GM21367 (cell line): ENCODE data around the gene TMEM125.

ENCODE experiments used
- ATAC-seq: cut with Tn5 transposase; IDR thresholded peaks from one replicate; pipeline ENCODE4 v1.9.1; 2021; ENCODE audit not compliant: unreplicated experiment

Gene TMEM125

DNA sequence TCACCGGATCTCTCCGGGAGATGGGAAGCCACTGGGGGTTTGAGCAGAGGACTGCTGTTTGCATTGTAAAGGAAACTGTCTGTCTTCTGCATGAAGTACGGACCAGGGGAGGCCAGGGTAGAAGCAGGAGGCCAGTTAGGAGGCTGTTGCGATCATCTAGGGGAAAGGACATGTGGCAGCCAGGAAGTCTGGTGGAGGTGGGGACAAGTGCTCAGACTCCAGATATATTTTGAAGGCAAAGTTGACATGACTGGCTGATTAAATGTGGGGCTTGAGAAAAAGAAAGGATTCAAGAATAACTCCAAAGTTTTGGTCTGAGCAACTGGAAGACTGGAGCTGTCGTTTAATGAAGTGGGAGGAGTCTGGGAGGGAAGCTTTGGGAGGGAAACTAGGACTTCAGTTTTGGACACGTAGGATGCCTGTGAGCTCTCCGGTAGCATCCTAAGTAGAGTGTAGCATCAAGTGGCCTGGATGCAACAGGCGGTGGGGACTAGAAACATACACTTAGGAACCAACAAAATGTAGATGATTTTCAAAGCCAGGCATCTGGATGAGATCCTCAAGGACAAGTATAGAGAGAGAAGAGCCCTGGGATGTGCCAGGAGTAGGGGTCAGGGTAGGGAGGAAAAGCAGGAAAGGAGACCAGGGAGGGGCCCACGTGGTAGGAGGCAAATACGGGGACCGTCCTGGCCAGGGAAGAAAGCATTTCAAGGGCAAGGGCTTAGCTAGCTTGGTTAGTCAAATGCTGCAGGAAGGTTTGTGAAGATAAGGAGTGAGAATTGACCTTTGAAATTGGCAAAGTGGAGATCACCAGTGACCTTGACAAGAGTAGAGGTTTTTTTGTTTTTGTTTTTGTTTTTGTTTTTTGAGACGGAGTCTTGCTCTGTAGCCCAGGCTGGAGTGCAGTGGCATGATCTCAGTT is 19.3 kb downstream of the TMEM125 start:
- ATAC-seq = no peak

DNA sequence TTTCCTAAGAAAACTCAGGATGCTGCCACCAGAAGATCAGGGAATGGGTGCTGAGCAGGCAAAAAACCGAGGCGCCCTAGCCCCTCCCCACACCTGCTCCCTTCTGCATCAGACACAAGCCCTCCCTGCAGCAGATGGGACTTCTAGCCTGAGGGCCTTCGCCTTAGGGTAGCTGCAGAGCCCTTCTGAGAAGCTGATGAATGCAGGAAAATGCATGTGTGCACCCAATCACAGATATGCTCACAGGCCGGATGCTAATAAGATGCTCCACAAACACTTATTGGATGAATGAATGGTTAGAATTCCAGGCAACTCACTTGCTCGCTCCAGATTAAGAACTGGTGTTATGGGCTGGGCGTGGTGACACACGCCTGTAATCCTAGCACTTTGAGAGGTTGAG is 22.4 kb downstream of the TMEM125 start:
- no peak for ATAC-seq

DNA sequence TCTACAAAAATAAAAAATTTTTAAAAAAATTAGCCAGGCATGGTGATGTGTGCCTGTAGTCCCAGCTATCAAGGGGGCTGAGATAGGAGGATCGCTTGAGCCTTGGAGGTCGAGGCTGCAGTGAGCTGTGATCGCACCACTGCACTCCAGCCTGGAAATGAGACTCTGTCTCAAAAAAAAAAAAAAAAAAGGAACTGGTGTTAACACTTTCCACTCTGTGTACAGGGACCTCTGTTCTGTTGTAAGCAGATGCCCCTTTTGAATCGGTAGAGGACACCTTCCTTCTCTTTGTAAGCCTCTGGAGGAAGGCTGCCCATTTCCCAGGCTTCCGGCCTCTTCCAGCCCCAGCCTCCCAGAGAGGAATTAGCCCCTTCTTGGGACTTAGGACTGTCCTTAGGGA is 22.9 kb downstream of the TMEM125 start:
- no peak for ATAC-seq

GRCh38 chr1:43293176-43293575 is 23.4 kb downstream of the TMEM125 start:
- ATAC-seq = no peak

GRCh38 chr1:43293896-43294760 is 24.3 kb downstream of the TMEM125 start:
- no peak for ATAC-seq

- no peak for ATAC-seq
These were observed 25.0 kb downstream of the TMEM125 start for GRCh38 chr1:43294761-43295160.

DNA sequence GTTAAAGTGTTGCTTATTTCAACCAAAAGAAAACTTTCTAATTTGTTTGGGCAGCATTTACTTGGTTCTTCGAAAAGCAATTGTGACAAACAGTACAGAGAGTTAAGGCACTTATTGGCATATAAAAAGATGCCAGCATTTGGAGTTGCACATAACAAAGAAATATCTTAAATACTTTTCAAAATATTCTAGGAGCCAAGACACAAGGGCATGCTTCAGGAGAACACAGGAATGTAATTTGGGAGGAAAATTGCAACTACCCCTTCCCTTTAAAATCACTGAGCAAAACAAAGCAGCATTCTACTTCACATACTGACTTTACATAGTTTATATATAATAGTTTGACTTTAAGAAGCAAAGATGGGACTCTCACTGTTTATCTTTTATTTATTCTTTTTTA is 26.4 kb downstream of the TMEM125 start:
- no peak for ATAC-seq

DNA sequence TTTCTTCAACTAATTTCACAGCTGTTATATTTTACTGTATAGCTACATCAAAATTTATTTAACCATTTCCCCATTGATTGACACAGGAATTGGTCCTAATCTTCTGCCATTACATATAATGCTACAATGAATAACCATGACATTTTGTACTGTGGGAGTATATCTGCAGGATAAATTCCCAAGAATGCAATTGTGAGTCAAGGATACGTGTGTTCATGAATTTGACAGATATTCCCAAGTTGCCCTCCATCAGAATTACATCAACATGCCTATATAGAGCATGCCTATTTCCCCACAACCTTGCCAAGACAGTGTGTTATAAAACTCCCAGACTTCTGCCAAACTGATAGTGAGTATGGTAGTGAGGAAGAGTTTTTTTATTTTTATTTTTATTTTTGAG is 28.3 kb downstream of the TMEM125 start:
- no peak for ATAC-seq

DNA sequence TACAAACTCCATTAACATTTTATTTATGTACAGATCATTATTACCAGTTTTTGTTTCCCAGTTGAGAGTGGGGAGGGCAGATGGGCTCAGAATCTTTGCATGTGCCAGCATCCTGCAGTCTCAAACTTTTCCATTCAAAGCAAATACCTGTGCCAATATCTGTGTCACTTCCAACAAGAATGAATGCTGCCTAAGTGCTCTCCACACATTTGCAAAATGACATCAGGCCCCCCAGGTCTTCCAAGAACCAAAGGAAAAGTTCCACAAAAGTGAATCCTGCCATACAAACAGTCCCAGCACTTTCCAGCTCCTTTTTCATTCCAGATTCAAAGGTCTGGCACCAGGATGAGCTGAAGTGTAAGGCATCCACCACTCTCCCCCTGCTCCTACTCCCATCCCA is 29.3 kb downstream of the TMEM125 start:
- no peak for ATAC-seq

DNA sequence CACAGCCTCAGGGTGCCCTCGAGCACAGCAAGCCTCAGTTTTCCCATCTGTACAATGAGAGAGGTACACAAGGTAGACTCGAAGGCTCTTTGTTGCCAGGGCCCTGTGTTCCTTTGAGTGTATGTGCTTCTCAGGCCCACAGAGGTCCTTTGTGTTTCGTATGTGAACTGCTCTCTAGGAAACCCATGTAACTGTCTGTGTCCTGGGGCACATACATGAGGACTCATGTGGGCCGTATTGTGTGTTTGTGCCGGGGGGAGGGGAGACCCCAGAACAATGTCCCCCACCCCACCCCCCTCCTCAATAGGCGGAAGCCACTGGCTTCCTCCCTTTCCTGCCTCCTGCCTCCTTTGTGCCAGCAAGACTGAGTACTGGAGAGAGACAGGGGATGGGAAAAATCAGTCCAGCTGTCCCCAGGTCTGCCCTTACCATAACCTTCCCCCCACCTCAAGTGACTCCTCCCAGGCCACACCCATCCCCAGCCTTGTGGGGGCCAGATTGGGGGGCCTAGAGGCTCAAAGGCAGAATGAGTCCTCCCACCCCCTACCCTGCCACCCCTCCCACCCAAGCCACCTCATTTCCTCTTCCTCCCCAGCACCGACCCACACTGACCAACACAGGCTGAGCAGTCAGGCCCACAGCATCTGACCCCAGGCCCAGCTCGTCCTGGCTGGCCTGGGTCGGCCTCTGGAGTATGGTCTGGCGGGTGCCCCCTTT is 30.8 kb downstream of the TMEM125 start, which contains the start of gene TIE1:
TSS of gene TIE1 (plus strand) at position 605 of the 717 bp plus-strand sequence. CDS start at position 695, 90 bp downstream.
- ATAC-seq = no peak

DNA sequence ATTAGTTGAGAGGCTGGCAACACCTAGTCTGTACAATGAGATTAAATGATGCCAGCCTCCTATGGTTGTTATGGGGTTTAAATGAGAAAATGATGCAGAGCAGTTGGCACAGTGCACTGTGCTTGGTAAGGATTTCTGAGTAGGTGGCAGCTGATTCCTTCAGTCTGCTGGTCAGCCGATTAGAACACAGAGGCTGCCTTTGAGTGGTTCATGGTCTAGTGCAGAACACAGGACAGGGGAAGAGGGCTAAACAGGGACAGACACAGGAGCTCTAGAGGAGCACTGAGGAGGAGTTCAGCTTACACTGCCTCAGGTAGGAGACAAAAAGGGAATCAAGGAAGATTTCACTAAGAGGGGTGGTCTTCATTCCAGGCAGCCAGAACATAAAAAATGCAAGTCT is 32.4 kb downstream of the TMEM125 start:
- no peak for ATAC-seq

DNA sequence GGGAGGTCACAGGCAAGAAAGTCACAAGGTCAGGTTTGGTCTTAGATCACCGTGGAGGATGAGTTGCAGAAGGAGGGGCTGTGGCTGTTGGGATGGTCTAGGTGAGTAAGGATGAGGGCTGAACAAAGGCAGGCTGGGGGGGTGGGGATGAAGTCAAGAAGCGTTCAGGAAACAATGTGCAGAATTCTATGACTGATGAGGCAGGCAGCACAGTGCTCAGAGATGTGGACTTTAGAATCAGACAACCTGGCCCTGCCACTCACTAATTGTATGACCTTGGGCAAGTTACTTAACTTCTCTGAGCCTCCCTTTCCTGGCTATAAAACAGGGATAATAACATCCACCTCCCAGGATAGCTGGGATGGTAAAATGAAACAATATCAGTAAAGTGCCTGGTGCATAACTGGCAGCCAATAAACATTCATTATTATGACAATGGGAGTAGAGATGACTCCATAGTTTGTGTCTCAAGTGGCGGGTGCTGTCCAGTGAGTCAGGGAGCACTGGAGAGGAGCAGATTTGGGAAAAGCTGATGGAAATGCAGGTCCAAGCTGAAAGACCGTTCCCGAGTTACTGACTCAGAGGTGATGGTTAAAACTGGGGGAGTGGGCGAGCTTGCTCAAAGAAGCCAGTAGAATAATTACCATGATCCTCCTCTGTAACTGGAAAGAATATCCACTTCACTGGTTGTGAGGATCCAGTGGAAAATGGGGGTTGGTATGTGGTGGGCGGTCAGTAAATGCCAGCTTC is 33.1 kb downstream of the TMEM125 start:
- ATAC-seq = no peak

DNA sequence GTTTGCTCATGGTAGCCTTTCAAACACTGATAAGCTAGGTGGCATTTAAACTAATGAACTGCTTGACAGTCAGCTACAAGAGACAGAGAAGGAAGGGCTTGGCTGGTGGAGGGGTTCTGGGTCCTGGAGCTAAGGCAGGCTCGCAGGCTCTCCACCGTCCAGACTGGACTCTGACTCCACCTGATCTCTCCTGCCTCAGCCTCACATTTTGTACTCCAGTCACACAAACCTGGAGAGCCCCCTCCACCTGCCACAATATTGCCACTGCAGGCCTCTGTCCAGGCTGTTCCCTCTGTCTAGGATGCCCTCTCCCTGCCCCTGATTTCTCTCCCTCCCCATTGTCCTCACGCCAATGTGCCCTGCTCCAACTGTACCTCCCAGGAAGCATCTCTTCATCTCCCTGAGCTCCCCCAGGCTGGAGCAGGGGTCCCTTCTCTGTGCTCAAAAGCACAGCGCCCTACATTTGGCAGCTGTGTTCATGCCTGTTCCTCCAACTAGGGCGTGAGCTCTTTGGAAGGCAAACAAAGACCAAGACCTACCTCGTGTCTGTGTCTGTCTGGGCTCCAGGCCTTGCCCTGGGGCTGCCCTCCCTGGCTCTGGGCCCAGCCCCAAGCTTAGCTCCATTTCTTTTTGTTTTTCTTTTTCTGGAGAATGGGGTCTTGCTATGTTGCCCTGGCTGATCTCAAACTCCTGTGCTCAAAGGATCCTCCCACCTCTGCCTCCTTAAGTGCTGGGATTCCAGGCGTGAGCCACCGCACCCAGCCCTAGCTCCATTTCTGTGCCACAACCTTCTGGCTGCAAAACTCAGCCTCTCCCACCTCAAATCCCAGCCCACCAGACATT is 33.9 kb downstream of the TMEM125 start:
- ATAC-seq = no peak

GRCh38 chr1:43304314-43304681 is 34.5 kb downstream of the TMEM125 start:
- no peak for ATAC-seq

DNA sequence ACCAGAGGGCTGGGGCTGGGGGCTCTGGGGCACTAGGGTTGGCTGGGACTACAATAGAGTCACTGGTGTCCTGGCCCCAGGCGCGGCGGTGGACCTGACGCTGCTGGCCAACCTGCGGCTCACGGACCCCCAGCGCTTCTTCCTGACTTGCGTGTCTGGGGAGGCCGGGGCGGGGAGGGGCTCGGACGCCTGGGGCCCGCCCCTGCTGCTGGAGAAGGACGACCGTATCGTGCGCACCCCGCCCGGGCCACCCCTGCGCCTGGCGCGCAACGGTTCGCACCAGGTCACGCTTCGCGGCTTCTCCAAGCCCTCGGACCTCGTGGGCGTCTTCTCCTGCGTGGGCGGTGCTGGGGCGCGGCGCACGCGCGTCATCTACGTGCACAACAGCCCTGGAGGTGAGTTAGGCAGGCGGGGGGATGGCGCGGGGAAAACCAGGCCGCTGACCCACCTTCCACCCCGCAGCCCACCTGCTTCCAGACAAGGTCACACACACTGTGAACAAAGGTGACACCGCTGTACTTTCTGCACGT is 35.1 kb downstream of the TMEM125 start:
- no peak for ATAC-seq

DNA sequence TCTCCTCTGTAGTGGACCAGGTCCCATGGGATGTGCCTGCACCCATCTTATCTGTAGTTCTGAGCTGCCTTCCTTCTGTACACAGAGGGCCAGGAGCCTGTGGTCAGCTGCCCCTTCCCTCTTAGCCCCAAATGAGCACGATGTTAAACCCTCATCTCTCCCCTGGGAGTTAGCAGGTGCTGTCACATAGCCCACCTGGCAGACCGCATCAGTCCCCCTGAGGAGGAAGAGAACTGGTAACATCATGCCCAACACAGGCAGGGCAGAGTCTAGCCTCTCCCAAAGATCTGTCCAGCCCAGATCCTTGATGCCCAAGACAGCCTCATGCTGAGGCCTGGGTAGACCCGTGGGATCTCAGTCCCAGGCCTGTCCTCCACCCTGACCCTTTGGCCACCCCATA is 35.7 kb downstream of the TMEM125 start:
- ATAC-seq = no peak

DNA sequence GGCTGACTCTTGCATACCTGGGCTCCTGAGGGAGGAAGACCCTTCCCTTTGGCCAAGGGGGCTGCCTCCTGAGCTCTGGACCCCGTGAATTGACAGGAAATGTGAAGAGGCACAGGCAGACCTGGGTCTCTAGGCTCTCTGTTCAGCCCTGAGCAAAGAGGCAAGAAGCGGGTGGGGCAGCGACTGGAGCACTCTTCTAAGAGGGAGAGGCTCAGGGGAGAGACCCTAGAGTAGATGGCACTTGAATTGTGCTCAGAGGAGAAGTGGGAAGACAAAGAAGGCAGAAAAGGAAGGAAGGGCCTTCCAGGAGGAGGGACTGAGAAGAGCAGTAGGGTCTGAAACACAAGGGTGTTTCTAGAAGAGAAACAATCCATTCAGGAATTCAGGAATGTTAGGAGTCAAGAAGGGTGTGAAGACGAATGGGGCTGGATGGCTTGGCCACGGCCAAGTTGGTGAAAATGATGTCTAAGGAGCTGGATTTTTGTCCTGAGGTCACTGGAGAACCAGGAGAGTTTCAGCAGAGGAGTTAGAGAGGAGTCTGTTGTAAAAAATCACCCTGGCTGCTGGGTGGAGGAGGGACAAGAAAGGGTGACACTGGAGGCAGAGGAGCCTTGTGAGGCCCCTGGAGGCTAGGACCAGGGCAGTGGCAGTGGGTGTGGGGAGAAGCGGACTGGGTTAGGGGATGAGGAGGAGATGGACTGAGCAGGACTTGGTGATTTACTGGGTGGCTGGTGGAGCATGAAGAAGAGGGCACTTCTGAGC is 36.3 kb downstream of the TMEM125 start:
- no peak for ATAC-seq

- no peak for ATAC-seq
These were observed 37.1 kb downstream of the TMEM125 start for GRCh38 chr1:43306688-43307457.
